Measurements from ENCODE around the gene CD72. TPM values are rescaled to one million over a fixed set of nuclear protein-coding genes. Genes with fewer than 3 reads are reported as not detected.

CD72 gene
- total RNA-seq, 1 donor from 2014 or later = 4.9 TPM

GRCh38 chr9:35609001-35609819 lies 9.0 kb downstream of the CD72 start:
- no peak for DNase-seq
- H3K9me3 Mint-ChIP-seq (ENCODE audit: unreplicated experiment) = peaks cover 6% of the 10 kb centered on the region
- peaks cover 9% of the 10 kb centered on the region for H3K27me3 Mint-ChIP-seq (ENCODE audit: unreplicated experiment)
- H3K4me1 Mint-ChIP-seq (ENCODE audit: low read depth, unreplicated experiment) = no peaks in the 10 kb centered on the region
- TF ChIP-seq CTCF (IDR thresholded peaks at IDR 0.05; ENCODE audit: partially characterized antibody, unreplicated experiment) = no peak
- no peak overlapping the region for H3K27ac Mint-ChIP-seq (ENCODE audit: unreplicated experiment)
- H3K4me3 Mint-ChIP-seq (ENCODE audit: unreplicated experiment) = no peak overlapping the region
- H3K36me3 Mint-ChIP-seq (ENCODE audit: unreplicated experiment) = no peaks in the 10 kb centered on the region

GRCh38 chr9:35608221-35608620 lies 10.0 kb downstream of the CD72 start:
- peaks cover 10% of the 10 kb centered on the region for H3K9me3 Mint-ChIP-seq (ENCODE audit: unreplicated experiment)
- peaks cover 8% of the 10 kb centered on the region for H3K27me3 Mint-ChIP-seq (ENCODE audit: unreplicated experiment)
- DNase-seq = no peak
- no peaks in the 10 kb centered on the region for H3K36me3 Mint-ChIP-seq (ENCODE audit: unreplicated experiment)
- peaks cover 2% of the 10 kb centered on the region for H3K4me1 Mint-ChIP-seq (ENCODE audit: low read depth, unreplicated experiment)
- H3K4me3 Mint-ChIP-seq (ENCODE audit: unreplicated experiment) = no peak overlapping the region
- no peak overlapping the region for H3K27ac Mint-ChIP-seq (ENCODE audit: unreplicated experiment)
- no peak for TF ChIP-seq CTCF (IDR thresholded peaks at IDR 0.05; ENCODE audit: partially characterized antibody, unreplicated experiment)

- Mint-ChIP-seq H3K27me3 (ENCODE audit: unreplicated experiment) (peaks cover 6% of the 10 kb centered on the region), H3K4me1 (ENCODE audit: low read depth, unreplicated experiment) (peaks cover 5% of the 10 kb centered on the region), H3K9me3 (ENCODE audit: unreplicated experiment) (peaks cover 10% of the 10 kb centered on the region), H3K27ac (ENCODE audit: unreplicated experiment) (no peak overlapping the region), H3K36me3 (ENCODE audit: unreplicated experiment) (no peaks in the 10 kb centered on the region), H3K4me3 (ENCODE audit: unreplicated experiment) (no peak overlapping the region)
- TF ChIP-seq CTCF (IDR thresholded peaks at IDR 0.05; ENCODE audit: partially characterized antibody, unreplicated experiment) = no peak
- DNase-seq = no peak
These were observed 11.5 kb downstream of the CD72 start for GRCh38 chr9:35606726-35607125.

GRCh38 chr9:35606138-35606504 lies 12.1 kb downstream of the CD72 start:
- no peak for TF ChIP-seq CTCF (IDR thresholded peaks at IDR 0.05; ENCODE audit: partially characterized antibody, unreplicated experiment)
- Mint-ChIP-seq H3K4me1 (ENCODE audit: low read depth, unreplicated experiment) (peaks cover 5% of the 10 kb centered on the region), H3K27me3 (ENCODE audit: unreplicated experiment) (peaks cover 6% of the 10 kb centered on the region), H3K9me3 (ENCODE audit: unreplicated experiment) (peaks cover 10% of the 10 kb centered on the region), H3K36me3 (ENCODE audit: unreplicated experiment) (no peaks in the 10 kb centered on the region), H3K27ac (ENCODE audit: unreplicated experiment) (no peak overlapping the region), H3K4me3 (ENCODE audit: unreplicated experiment) (peak overlapping the region; percentile 84)
- no peak for DNase-seq

- TF ChIP-seq CTCF (IDR thresholded peaks at IDR 0.05; ENCODE audit: partially characterized antibody, unreplicated experiment) = no peak
- Mint-ChIP-seq H3K4me3 (ENCODE audit: unreplicated experiment) (peak overlapping the region; percentile 84), H3K27me3 (ENCODE audit: unreplicated experiment) (peaks cover 6% of the 10 kb centered on the region), H3K36me3 (ENCODE audit: unreplicated experiment) (no peaks in the 10 kb centered on the region), H3K27ac (ENCODE audit: unreplicated experiment) (no peak overlapping the region), H3K9me3 (ENCODE audit: unreplicated experiment) (peaks cover 10% of the 10 kb centered on the region), H3K4me1 (ENCODE audit: low read depth, unreplicated experiment) (peaks cover 5% of the 10 kb centered on the region)
- peak; percentile 55 for DNase-seq
These were observed 12.7 kb downstream of the CD72 start for GRCh38 chr9:35605351-35606137.
